Femur (tissue), 1 donor: ENCODE data around the gene PERM1.

Experiments
- DNase-seq: peaks from one replicate; pipeline ENCODE4 v3.0.0-alpha.2; 2017

Gene PERM1

DNA sequence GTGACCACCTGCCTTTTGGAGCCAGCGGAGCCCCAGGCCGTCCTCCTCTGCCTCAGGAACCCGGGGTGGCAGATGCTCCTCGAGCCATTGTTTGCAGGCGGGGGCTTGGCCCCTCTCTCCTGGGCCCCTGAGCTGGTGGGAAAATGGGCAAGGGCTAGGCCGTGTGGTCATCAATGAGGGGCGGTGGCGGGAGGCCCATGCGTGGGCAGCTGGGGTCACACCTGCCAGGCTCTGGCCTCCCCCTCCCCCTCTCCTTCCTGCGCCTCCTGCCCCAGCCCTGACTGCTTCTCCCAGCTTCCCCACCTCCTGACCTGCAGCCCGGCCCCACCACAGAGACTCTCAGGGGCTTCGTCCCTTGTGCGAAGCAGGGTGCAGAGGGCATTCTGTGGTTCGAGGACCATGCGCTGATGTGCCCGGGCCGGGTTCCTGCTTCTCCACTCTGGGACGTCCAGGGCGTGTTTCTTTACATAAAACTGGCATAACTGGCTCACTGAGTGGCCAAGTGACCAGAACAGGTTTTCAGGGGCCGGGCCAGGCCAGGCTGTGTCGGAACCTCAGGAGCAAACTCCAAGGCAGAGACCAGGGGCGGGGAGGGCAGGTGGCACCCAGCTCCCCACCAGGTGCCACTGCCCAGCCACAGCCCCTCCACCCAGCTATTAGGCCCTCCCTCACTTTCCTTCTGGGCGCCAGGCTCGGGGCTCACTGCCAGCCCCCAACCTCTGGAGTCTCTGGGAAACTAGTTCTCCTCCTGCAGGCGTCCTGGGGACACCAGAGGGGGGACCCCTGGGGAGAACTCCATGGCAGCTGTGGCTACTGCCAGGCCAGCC, 48.9 kb downstream of the PERM1 start:
- no peak for DNase-seq

- no peak for DNase-seq
Measured at GRCh38 chr1:932173-932510, 49.8 kb downstream of the PERM1 start.

DNA sequence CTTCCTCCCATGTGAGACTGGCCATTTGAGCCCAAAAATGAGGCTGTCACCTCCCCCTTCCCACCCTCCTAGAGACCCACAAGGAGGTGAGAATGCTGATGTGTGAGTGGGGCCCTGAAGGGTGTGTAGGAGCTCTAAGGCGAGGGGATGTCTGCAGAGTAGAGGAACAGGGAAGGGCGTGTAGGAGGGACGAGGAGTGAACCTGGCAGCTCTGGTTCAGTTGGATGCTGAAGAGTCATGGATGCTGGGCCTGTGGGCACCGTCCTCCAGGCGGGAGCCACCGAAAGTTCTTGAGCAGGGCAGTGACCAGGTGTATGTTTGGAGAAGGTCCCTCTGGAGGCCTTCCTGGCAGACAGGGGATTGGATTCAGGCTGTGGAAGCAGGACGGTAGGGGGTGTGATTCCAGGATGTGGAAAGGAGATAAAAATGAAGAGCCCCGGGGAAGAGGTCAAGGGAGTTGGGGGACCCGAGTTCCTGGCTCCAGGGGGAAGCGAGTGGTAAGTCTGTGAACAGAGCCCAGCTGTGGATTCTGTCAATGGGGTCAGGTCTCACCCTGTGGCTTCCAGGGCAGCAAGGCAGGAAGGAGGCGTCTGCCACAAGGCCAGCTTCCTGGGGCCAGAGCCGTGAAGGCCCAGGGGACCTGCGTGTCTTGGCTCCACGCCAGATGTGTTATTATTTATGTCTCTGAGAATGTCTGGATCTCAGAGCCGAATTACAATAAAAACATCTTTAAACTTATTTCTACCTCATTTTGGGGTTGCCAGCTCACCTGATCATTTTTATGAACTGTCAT, 50.3 kb downstream of the PERM1 start:
- no peak for DNase-seq

DNA sequence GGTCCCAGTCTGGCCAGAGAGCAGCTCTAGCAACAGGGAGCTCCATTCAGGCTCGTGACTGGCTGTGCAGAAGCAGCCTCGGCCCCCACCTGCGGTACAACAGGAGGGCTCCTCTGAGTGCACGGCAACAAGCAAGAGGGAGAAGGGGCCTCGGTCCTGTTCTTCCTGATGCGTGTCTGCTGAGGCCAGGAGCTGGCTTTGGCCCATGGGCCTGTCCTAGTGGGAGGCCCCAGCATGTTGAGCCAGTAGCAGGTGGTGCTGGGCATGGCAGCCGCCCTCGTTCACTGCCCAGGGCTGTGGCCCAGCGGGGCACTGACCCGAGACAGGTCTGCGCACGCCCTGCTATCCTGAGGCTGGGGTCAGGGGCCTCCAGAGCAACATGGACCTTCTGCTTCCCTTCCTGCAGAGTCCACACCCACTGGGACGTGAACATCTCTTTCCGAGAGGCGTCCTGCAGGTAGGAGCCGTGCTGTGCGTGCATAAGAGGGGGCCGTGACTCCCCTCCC, 51.2 kb downstream of the PERM1 start:
- no peak for DNase-seq

GRCh38 chr1:929712-930632, 51.9 kb downstream of the PERM1 start:
- no peak for DNase-seq

DNA sequence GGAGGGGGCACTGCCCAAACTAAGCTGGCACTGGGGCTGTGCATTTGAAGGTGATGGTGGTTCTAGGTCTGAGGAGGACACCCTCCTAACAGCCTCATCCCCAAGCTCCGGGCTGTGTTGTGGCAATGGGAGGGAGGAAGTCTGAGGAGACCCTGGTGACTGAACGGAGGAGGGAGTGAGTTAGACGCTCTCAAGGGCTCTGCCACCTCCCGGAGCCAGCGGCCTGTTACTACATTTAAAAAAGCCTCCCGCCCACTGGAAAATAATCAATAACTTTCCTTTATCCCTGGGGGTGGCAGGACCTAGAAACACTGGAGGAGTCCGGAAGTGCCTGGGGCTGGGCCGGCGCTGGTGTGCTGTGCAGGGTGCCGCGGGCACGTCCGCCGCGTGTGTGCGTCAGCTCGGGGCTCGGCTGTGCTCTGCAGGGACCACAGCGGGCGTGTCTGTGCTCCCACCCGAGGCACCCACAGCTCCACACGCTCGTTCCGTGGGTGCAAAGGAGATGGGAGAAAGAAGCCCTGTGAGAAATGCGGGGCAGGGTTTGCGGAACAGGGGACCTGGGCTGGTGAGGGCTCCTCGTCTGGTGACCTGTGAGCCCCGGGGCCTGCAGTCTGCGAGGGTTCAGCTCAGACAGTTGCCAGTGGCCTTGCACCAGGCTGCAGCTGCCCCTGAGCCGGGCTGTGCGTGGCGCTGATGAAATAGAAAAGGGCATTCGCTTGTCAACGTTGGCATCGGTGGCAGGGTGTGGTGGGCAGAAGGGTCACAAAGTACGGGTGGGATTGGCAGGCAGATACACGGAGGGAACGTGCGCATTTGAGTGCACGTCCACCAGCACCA, 52.9 kb downstream of the PERM1 start:
- no peak for DNase-seq

- DNase-seq = no peak
Measured at GRCh38 chr1:927748-928147, 54.1 kb downstream of the PERM1 start.

DNA sequence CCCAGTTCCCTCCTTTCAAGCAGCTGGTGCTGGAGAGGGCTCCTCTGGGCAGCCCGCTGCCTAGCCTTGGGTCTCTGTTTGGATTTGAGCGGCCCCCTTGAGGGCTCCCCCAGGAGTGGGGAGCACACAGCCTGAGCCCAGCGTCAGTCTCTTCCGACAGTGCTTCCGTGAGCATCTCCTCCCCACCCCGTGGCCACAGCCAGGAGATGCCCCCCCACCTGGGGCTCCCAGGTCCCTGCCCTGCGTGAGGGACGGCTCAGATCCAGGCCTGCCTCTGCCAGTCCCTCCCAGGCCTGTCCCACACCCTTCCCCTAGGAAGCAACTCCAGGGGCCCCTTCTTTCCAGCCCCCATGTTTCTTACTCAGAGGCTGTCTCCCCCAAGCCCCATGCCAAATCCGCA, 54.7 kb downstream of the PERM1 start:
- DNase-seq = no peak

DNA sequence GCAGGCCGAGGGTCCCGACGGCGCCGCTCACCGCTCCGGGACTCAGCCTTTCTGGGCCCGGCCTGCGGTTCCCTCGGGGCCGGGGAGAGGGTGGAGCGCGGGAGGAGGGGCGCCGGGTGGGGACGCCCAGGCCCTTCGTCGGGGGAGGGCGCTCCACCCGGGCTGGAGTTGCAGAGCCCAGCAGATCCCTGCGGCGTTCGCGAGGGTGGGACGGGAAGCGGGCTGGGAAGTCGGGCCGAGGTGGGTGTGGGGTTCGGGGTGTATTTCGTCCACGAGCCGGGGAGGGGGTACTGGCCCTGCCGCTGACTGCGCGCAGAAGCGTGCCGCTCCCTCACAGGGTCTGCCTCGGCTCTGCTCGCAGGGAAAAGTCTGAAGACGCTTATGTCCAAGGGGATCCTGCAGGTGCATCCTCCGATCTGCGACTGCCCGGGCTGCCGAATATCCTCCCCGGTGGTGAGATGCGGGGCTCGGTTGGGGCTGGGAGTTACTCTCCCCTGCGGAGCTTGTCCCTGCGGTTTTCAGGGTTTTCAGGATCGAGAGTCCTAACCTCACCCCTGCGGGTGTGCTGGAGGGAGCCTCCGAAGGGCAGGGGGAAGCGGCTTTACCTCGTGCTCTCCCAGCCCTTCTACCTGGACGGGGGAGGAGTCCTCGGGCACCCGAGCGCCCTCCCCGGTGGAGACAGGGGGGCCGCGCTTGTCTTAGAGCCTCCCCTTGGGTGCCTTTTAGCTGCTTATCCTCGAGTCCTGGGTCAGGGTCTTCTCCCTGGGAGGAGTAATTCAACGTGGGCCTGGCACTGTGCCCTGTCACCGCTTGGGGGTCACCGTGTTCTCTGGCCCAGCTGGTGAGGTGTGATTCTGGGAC, 56.1 kb downstream of the PERM1 start:
- DNase-seq = no peak
